ENCODE measurements around the gene TNPO3.
"Not testable (repeated sequence)": the region's sequence is repeated elsewhere in the genome, so short reads cannot be mapped to it uniquely, and the experiment has no call there.

TNPO3 gene

DNA sequence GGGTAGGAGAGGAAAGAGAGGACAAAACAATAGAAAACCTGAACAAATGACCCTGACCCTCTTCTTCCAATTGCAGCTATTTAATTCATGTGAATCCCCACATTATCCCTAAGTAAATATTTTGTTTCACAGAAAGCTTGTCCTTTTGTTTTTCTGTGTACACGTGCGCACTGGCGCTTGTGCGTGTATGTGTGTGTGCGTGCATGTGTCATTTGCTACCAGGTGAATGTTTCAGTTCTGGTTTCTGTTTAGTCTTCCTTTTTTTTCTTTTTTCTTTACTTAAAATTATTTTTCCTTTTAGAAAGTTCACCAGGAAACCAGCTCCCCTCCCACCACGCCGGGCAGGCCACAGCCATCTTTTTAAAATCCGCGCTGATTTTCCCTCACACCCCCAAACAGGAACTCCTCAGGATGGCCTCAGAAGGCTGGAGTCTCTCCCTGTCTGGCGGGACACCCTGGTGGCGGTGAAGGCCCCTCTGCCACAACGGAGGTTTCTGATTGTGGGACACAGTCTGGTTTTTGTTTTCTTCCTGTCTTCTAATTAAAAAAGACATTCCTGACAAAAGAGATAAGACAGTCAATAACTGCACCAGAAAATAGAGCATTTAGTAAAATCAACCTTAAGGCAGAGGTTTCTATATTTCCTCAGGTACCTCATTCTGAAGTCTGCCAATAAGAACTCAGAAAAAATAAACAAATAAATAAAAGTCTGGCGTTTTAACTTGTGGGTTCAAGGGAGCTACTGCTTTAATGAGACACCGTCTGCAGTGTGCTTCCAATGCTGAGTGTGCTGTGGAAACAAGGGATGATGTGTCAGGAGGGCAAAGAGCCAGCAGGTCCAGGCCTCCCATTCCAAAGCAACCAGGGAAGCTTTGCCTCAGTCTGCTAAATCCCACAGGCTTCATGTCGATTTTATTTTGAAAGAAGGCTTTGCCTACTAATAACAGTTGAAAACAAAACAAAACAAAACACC, 99.8 kb downstream of the TNPO3 start:
- no peak for FAIRE-seq

DNA sequence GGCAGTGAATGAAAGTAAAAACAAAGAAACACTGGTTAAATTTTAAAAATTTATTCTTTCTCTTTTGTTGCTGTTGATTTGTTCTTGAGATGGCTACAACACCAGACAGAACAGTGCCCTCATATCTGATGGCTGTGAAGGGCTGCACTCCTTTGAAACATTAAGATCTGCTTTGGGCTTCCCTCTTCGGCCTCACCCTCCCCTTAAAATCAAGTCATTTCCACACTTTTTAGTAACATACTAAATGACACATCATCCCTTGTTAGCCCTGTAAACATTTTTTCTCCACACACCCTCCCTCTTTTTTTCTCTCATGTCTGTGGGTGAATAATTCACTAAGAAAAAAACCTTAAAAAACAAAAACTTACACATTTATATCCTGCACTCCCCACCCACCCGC, 100.8 kb downstream of the TNPO3 start:
- FAIRE-seq: no peak

DNA sequence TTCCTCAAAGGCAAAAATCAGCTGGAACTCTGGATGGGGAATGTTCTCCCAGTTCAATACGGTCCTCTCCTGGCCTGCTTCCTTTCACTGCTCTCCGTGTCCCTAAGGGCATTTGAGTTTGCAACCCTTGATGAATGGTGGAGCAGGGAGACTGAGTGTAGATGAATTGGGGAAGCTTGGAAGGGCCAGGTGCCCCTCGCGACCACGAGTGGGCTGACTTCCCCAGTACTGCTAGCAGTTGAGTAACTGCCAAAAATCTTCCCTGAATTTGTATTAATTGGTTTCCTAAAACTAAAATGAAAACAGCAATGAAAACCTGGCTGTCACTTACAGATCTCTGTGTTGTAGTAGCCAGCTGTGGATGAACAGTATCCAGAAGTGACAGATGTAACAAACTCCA, 103.6 kb downstream of the TNPO3 start:
- no peak for FAIRE-seq

DNA sequence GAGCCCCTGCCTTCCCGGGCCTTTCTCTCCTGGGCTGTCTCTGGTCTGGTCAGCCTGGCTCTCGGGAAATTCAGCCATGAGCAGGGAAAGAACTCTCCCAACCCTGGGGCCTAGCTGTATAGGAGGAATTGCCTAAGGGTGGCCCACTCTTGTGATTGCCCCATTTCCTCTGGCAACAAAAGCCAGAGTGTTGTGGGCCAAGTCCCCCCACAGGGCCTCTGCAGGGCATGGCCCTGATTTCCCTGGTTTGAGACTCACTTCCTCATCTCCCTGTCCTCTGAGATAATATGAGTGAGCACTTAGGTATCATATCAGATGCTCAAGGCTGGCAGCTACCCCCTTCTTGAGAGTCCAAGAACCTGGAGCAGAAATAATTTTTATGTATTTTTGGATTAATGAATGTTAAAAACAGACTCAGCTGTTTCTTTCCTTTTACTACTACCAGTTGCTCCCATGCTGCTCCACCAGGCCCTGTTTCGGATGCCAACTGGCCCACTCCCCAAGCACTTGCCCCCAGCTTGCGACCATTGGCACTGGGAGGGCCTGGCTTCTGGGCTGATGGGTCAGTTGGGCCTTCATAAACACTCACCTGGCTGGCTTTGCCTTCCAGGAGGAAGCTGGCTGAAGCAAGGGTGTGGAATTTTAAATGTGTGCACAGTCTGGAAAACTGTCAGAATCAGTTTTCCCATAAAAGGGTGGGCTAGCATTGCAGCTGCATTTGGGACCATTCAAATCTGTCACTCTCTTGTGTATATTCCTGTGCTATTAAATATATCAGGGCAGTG, 105.7 kb downstream of the TNPO3 start:
- FAIRE-seq: no peak

DNA sequence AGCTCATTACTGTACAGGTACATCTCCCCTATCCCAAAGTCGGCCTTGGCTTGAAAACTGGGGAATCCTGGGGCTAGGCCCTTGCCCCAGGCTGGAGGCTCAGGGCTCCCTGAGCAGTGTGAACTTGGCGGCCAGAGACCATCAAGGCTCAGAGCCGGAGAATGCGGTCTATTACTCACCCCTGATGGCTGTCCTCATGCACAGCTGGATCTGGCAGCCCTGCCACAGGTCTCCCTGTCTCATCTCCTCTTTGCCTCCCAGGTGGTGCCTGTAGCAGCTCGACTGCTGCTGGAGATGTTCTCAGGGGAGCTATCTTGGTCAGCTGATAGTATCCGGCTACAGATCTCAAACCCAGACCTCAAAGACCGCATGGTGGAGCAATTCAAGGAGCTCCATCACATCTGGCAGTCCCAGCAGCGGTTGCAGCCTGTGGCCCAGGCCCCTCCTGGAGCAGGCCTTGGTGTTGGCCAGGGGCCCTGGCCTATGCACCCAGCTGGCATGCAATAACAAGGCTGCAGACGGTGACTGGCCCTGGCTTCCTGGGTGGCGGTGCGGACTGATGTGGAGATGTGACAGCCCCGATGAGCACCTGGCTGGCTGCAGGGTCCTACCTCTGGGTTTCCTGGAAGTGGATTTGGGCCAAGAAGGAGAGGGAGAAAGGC, 106.5 kb downstream of the TNPO3 start:
- no peak for FAIRE-seq

DNA sequence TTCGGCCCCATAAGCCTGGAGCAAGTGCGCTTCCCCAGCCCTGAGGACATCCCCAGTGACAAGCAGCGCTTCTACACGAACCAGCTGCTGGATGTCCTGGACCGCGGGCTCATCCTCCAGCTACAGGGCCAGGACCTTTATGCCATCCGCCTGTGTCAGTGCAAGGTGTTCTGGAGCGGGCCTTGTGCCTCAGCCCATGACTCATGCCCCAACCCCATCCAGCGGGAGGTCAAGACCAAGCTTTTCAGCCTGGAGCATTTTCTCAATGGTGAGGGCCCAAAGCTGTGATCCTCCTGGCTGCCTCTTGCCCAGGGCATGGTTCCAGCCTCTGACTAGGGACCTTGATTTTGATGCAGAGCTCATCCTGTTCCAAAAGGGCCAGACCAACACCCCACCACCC, 107.1 kb downstream of the TNPO3 start:
- no peak for FAIRE-seq

DNA sequence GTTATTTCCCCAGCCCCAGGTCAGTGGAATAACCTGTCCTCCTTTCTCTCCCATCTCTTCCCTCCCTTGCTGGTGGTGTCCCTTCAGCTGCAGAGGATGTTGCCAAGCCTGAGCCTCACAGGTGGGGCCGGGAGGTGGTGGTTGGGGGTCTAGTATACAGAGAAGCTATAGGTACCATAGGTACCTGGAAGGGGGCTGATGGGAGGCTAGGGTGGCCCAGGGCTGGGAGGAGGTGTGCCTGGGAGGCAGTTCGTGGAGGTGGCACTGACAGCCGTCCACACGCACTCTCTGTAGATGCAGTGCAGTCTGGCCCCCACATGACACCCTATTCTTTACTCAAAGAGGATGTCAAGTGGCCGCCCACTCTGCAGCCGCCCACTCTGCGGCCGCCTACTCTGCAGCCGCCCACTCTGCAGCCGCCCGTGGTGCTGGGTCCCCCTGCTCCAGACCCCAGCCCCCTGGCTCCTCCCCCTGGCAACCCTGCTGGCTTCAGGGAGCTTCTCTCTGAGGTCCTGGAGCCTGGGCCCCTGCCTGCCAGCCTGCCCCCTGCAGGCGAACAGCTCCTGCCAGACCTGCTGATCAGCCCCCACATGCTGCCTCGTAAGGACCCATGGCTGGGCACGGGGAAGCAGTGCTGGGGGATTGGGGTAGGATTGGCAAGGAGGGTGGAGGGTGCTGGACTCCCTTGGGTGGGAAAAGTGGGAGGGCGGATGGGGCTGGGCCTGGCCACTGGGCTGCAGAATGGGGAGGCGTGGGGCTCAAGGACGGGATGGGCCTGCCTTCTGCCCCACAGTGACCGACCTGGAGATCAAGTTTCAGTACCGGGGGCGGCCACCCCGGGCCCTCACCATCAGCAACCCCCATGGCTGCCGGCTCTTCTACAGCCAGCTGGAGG, 107.7 kb downstream of the TNPO3 start:
- no peak for FAIRE-seq

DNA sequence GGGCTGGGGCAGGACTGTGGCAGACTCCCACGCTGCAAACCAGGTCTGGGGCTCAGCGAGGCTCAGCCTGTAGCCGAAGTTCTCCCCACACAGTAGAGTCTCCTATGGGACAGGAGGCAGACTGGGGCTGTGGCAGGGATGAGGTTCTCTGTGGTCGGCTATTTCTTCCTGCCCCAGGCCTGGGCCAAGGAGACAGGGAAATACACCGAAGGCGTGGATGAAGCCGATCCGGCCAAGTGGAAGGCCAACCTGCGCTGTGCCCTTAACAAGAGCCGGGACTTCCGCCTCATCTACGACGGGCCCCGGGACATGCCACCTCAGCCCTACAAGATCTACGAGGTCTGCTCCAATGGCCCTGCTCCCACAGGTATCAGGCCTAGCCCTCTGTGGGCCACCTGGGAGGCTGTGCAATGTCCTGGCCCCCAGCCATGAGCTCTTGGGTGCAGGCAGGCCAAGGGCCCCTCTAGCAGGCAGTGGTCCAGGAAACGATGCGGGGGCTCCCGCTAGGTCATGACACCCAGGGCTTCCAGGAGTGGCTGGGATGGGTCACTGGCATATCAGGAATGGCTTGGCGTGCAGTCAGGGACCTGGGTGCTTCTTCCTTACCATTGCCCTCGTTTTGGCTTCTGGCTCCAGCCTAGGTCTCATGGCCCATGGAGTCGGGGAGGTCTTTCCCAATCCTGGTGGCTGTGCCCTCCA, 109.1 kb downstream of the TNPO3 start:
- FAIRE-seq: no peak

DNA sequence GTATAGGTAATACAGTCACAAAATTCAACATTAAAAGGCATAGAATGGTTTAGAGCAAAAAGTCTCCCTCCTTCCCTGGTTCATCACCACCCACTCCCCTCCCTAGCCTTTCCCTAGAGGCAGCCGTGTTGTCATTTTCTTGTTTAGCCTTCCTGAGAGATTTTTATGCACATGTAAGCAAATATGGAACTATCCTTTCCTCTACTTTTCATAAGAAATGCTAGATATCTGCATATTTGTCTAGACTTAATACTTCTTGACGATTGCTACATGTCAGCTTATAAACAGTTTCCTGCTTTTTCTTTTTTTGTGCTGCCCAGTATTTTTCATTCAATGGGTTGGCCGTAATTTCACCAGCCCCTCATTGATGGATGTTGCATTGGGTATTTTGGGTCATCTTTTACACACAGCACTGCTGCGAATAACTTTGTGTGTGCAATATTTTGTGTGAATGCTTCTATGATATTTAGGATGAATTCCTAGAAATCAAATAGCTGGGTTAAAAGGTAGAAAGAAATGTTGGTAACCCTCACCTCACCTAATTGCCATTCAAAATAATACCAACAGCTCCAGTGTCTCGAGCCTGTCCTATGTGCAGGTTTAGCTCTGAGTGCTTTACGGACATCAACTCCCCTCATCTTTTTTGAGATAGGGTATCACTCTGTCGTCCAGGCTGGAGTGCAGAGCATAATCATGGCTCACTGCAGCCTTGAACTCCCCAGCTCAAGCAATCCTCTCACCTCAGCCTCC, 110.2 kb downstream of the TNPO3 start:
- FAIRE-seq: no peak

DNA sequence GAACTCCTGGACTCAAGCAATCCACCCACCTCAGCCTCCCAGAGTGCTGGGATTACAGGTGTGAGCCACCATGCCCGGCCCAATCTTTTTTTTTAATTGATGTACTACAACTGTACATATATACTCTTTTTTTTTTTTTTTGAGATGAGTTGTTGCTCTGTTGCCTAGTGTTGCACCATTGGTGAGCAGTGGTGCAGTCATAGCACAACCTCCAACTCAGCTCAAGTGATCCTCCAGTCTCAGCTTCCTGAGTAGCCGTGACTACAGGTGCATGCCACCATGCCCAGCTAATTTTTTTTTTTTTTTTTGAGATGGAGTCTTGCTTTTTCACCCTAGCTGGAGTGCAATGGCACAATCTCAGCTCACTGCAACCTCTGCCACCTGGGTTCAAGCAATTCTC, 111.7 kb downstream of the TNPO3 start:
- not testable (repeated sequence) for FAIRE-seq

DNA sequence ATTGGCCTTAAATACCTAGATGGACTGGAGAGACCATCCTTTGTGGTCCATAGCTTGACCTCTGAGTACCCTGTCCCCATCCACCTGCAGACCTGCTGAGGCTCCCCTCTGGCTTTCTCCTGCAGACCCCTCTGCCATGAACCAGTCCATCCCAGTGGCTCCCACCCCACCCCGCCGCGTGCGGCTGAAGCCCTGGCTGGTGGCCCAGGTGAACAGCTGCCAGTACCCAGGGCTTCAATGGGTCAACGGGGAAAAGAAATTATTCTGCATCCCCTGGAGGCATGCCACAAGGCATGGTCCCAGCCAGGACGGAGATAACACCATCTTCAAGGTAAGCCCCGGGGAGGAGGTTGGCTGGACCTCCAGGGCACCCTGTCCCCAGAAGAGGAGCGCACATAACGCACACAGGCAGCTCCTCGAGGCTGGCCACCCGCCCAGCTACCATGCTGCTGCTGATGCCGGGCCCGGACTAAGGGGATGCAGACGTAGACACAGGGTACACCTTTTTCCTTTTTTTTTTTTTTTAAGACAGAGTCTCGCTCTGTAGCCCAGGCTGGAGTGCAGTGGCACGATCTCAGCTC, 112.9 kb downstream of the TNPO3 start:
- no peak for FAIRE-seq

DNA sequence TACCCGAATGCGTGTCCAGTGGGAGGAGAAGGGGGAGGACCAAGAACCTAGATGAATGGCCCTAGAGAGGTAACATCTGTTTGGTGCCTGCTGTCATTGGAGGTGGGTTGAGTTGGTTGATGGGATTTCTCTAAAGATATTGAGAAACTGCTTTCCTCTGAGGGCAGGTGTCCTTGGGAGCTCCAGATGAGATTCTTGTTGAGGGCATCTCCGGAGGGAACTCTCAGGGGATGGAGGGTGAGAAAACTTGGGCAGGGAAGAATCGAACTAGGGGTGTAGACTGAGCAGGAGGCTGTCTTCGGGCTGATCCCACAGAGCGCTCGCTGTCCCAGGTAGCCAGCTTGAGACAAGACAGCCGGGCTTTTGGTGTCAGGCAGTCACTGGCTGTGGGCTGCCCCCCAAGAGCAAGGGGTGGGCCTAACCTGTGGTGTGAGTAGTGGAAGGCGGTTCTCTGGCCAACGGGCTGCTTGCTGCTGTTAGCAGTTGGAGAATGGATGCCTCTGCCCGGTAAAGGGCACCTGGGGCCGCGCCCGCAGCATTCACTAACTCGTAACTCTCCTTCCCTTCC, 113.5 kb downstream of the TNPO3 start:
- FAIRE-seq: no peak

DNA sequence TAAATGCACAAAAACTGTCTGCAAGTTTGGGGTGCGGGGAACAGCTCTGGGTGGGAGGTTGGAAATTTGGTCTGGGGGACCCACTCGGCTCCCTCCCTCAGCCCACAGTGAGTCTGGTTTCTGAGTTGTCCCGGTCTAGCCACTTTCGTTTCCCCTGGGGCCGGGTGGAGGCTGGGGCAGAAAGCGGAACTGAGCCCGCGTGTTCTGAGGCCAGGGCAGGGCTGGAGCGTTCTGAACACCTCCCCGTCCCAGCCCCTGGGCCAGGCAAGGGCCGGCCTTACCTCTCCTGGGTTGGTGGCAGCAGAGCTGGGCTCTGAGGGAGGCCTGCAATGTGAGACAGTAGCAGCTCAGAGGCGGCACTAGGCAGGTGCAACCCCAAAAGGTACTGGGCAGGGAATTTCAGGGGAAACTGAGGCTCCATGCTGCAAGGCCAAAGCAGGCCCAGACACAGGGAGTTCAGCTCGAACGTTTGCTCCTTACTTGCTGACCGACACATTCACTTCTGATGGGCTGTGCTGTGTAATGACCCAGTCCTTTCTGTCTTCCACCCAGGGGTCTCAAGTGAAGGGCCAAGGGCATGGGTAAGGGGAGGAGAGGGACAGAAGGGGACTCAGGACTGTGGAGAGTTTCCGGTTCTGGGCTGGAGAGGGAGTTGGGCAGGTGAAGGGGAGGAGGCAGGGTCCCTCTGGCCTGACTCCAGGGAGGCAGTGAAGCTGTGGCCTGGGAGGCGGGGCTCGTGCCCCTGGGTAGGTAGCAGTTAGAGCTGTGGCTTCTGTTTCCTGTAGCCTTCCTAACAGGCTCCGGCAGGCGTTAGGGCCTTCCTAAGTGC, 114.2 kb downstream of the TNPO3 start:
- FAIRE-seq: no peak

DNA sequence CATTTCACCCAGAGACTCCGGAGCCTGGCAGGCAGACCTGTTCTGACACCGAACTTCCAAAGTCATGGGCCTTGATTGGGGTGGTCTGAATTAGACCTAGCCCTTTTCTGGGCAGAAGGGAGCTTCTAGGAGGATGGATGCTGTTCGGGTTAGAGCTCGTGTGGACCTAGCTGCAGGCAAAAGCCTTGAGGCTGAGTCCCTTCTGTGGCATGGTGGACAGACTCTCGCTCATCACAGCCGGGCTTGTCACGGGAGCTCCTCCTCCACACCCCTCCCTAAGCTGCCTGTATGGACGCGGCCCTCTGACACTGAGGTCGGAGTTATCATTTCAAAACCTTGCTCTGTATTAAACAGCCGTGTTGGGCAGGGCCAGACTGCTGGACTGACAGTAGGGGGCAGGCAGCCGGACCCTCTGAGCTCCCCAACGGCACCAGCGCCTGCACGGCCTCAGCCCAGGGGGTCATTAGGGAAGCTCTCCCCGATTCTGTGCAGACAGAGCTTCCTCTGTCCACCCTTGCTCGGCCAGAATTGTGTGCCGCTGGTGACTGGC, 115.0 kb downstream of the TNPO3 start:
- FAIRE-seq: no peak

DNA sequence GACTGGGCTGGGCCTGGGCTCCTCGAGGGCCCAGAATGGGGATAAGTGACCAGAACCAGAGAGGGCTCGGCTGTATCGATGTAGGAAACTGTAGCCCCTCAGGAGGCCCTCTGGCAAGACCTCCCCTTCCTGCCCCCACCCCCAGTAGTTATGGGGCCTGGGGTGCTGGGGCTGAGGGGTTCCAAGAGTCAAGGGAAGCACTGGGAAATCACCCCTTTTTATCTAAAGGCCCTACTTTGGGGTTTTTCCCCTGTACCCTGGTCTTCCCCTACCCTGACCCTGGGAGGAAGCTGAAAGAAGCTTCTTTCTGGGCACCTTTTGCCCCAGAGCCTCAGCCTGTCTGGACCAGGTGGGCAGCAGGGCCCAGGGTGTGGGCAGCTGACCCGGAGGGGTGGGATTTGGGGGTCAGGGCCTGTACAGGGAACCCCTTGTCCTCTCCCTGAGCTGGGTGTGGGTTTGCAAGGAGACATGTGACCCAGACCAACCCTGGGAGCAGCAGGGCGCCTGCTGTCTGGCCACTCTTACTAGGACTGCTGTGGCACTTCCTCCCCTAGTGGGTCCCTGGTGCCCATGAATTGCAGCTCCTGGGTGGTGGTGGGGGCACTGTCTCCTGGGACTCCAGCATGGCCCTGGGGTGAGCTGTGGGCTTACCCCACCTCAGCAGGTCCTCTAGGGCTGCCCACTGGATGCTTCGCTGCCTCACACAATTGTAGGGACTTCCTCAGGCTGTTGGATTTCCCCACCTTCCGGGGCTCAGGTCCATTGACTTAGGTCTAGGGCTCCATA, 115.6 kb downstream of the TNPO3 start:
- FAIRE-seq: no peak

DNA sequence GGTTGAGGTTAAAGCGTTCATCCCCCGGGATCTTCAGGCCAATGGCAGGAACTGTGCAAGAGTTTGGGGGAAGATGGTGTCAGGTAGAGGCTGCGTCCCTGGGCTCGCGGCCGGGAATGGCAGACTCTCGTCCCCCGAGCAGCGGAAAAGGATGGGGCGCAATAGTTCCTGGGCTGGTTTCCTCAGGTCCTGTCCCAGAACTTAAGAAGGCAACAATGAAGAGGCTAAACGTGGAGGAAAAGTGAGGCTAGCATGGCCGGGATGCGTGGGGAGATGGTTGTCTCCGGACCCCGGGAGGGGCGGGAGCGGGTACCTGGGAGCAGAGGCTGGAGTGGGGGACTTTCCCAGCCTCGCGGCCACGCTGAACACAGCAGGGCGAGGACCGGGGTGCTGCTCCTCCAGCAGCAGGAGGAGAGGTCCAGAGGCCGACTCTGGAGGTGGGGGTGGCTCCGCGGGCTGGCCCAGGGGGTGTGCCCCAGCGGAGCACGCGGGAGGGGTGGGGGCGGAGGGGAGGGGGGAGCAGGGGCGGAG, 116.3 kb downstream of the TNPO3 start:
- FAIRE-seq: no peak

DNA sequence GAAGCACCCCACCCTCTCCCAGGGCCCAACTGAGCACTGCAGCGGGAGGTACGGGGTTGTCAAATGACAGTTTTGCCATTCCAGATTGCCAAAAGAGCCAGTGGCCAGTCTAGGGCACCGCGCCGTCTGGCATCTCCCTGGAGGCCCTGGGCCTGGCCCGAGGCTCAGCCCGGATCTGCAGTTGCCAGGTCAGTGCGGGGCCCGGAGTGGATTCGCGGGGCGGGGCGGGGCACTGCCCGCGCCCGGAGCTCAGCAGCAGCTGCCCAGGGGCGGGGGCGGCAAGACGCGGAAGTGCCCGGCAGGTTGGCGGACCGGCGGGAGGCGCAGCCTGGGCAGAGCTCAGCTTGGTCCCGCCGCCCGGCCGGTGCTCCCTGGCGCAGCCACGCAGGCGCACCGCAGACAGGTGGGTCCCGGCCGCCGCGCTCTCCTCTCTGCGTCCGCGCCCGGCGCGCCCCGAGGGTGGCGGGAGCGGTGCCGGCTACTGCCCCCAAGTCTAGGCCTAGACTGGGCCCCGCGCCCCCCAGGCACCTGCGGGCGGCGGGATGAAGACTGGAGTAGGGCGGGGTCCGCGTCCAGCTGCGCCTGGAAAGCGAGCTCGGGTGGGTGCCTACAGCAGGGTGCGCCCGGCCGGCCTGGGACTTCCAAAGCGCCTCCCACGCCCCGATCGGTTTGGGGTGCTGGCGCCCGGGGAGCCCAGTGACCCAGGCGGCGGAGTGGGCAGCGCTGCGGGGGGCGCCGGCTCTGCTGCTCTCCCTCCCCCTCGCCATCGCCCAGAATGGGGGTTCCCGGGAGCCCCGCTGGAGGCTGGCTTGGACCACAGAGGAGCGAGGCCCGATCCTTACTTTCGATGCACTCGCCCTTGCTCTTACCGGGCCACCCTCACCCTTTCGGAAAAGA, 117.0 kb downstream of the TNPO3 start, which contains the start of gene IRF5:
TSS of gene IRF5 (plus strand) at position 281 of the 897 bp plus-strand sequence. CDS start 4,155 bp downstream, outside the sequence.
- no peak for FAIRE-seq
